HG02973 (cell line): Measurements from ENCODE around the gene SLC34A2.
"Not testable (repeated sequence)": the region's sequence is repeated elsewhere in the genome, so short reads cannot be mapped to it uniquely, and the experiment has no call there.

Experiments used
- ATAC-seq: cut with Tn5 transposase; IDR thresholded peaks from one replicate; pipeline ENCODE4 v1.9.1; 2021; ENCODE audit warnings: moderate library complexity; ENCODE audit not compliant: unreplicated experiment

The SLC34A2 gene

GRCh38 chr4:25661441-25661840 lies 5.8 kb downstream of the SLC34A2 start:
- ATAC-seq = not testable (repeated sequence)

GRCh38 chr4:25662306-25662705 lies 6.7 kb downstream of the SLC34A2 start:
- ATAC-seq = no peak

GRCh38 chr4:25663781-25664180 lies 8.1 kb downstream of the SLC34A2 start:
- no peak for ATAC-seq

GRCh38 chr4:25666031-25666630 lies 10.5 kb downstream of the SLC34A2 start:
- no peak for ATAC-seq

GRCh38 chr4:25667931-25668557 lies 12.4 kb downstream of the SLC34A2 start:
- no peak for ATAC-seq

- ATAC-seq = no peak
Measured at GRCh38 chr4:25670991-25671390, 15.3 kb downstream of the SLC34A2 start.

GRCh38 chr4:25672756-25673155 lies 17.1 kb downstream of the SLC34A2 start:
- no peak for ATAC-seq

- no peak for ATAC-seq
Measured at GRCh38 chr4:25674386-25674785, 18.7 kb downstream of the SLC34A2 start.

- ATAC-seq = no peak
Measured at GRCh38 chr4:25676221-25676620, 20.6 kb downstream of the SLC34A2 start.

- no peak for ATAC-seq
Measured at GRCh38 chr4:25677157-25677556, 21.5 kb downstream of the SLC34A2 start.

- no peak for ATAC-seq
Measured at GRCh38 chr4:25677943-25678342, 22.3 kb downstream of the SLC34A2 start.

- no peak for ATAC-seq
Measured at GRCh38 chr4:25687773-25688172, 32.1 kb downstream of the SLC34A2 start.

GRCh38 chr4:25694466-25694865 lies 38.8 kb downstream of the SLC34A2 start:
- no peak for ATAC-seq

GRCh38 chr4:25696409-25696808 lies 40.8 kb downstream of the SLC34A2 start:
- no peak for ATAC-seq

- ATAC-seq = no peak
Measured at GRCh38 chr4:25697516-25697915, 41.9 kb downstream of the SLC34A2 start.

- ATAC-seq = no peak
Measured at GRCh38 chr4:25700661-25701060, 45.0 kb downstream of the SLC34A2 start.

- no peak for ATAC-seq
Measured at GRCh38 chr4:25702848-25703247, 47.2 kb downstream of the SLC34A2 start.

- no peak for ATAC-seq
Measured at GRCh38 chr4:25703731-25704388, 48.2 kb downstream of the SLC34A2 start.

GRCh38 chr4:25704516-25704915 lies 48.9 kb downstream of the SLC34A2 start:
- no peak for ATAC-seq

GRCh38 chr4:25710637-25711036 lies 55.0 kb downstream of the SLC34A2 start:
- ATAC-seq = no peak

- ATAC-seq = no peak
Measured at GRCh38 chr4:25712611-25713010, 57.0 kb downstream of the SLC34A2 start.

GRCh38 chr4:25713812-25714211 lies 58.2 kb downstream of the SLC34A2 start:
- ATAC-seq = no peak
